Duodenal mucosa (tissue), 2 donors: ENCODE measurements around the gene CDC14A.
A peak's percentile ranks its signal among the peaks of the same experiment; 100 is the strongest.

Source experiments
- H3K27ac ChIP-seq: one replicate; pipeline ENCODE4 v1.7.0; 2013; ENCODE audit warnings: low read depth, low read length
- H3K27me3 ChIP-seq, 2 donors: one replicate each; pipeline ENCODE4 v1.7.0; 2013; ENCODE audit warnings: low read length in 2 of 2, control low read depth in 1 of 2; ENCODE audit not compliant: insufficient read depth in 2 of 2, control insufficient read depth in 1 of 2
- H3K36me3 ChIP-seq, 2 donors: one replicate each; pipeline ENCODE4 v1.7.0; 2013; ENCODE audit warnings: low read length in 2 of 2, control low read depth in 1 of 2; ENCODE audit not compliant: insufficient read depth in 2 of 2, control insufficient read depth in 1 of 2
- H3K4me1 ChIP-seq, 2 donors: one replicate each; pipeline ENCODE4 v1.7.0; 2013; ENCODE audit warnings: low read length in 2 of 2, control low read depth in 1 of 2; ENCODE audit not compliant: insufficient read depth in 2 of 2, control insufficient read depth in 1 of 2
- H3K4me3 ChIP-seq, 2 donors: one replicate each; pipeline ENCODE4 v1.7.0; 2013; ENCODE audit warnings: low read length in 2 of 2, low read depth in 1 of 2
- H3K9ac ChIP-seq, 2 donors: one replicate each; pipeline ENCODE4 v1.7.0; 2013; ENCODE audit warnings: low read length in 2 of 2, low read depth in 1 of 2
- H3K9me3 ChIP-seq, 2 donors: one replicate each; pipeline ENCODE4 v1.7.0; 2013; ENCODE audit warnings: low read length in 2 of 2, control low read depth in 1 of 2; ENCODE audit not compliant: control insufficient read depth in 1 of 2

Gene CDC14A

DNA sequence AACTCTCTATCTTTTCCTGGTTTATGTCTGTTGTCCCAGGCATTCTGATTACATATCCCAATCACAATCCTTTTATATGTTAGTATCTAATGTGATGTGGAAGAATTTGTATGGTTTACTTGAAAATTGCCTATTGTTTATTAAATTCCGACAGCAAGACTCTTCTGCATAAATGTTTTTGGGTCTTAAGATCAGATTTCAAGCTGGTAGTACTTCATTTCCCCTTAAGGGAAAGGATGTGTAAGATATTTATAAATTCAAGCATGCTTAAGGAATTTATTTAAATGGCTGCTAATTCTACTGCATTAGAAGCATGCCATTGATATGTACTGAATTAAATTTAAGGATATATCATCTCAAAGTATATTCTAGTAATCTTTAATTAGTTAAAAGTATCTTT lies 165.2 kb downstream of the CDC14A start:
- Histone ChIP-seq H3K27ac (no peak overlapping the region), H3K36me3 (no peaks in the 10 kb centered on the region), H3K4me1 (no peaks in the 10 kb centered on the region), H3K9me3 (no peaks in the 10 kb centered on the region), H3K9ac (no peak overlapping the region), H3K27me3 (no peaks in the 10 kb centered on the region), H3K4me3 (no peak overlapping the region)

DNA sequence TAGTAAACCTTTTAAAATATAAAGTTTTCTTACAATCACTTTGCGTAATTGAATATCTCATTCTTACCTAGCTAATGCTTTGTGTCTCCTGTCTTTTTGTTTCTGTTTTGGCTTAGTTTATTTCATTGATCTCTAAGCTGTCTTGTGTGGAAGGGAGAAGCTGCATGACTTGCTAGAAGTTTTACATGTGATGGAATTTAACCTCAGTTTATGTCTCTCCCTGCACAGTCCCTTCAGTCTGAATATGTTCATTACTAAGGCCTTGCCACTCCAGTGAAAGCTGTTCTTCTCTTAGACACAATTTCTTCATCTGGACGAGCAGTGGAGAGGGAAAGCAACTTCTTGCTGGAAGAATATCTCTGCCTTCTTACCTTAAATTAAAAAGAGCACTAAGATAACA lies 165.7 kb downstream of the CDC14A start:
- Histone ChIP-seq H3K4me1 (no peaks in the 10 kb centered on the region), H3K9me3 (no peaks in the 10 kb centered on the region), H3K36me3 (no peaks in the 10 kb centered on the region), H3K27me3 (no peaks in the 10 kb centered on the region), H3K9ac (no peak overlapping the region), H3K27ac (no peak overlapping the region), H3K4me3 (no peak overlapping the region)

DNA sequence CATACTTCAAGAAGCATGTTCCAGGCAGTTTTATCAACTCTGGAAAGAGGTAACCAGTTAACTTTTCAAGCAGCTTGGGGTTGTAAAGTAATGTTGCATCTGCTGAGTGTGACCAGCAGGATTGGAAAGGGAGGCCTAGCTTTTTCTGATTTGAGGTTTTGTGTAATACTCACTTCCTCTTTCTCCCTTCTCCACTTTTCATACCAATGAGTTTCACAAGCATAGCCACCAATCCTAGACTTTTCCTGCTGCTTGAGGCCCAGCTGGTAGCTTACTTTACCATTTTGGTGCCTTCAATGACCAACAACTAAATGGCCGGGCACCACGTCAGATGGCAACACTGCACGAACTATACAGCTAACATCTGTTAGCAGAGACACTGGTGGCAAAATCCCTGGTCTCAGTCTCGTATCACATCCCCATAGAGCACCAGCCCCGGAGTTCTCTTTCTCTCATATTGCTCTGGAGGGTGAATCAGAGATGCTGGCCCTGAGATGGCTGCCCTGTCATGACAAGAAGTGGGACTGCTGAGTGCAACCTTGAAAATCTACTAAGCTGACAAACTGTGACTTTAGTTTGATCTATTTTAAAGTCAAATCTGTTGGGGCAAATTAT lies 170.8 kb downstream of the CDC14A start:
- Histone ChIP-seq H3K9me3 (no peaks in the 10 kb centered on the region), H3K27me3 (no peaks in the 10 kb centered on the region), H3K9ac (no peak overlapping the region), H3K4me3 (no peak overlapping the region), H3K27ac (no peak overlapping the region), H3K36me3 (no peaks in the 10 kb centered on the region), H3K4me1 (no peaks in the 10 kb centered on the region)

DNA sequence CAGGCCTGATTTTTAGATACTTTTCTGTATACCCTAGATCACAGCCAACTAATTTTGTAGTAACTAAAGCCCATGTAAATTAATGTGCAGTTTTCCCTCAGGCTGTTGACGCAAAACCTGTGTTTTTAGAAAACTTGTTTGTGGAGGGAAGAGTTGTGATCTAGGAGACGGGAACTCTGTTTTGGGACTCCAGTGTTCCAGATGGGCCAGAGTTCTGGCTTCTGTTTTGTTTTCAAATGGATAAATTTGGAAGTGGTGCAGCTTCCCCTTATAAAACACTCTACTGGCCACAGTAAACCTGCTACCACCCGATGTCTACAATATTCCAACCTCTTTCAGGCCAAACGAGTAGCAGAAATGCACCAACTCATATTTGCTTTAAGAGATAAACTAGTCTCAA lies 172.0 kb downstream of the CDC14A start:
- no peak overlapping the region for H3K9ac ChIP-seq
- no peaks in the 10 kb centered on the region for H3K27me3 ChIP-seq
- no peaks in the 10 kb centered on the region for H3K36me3 ChIP-seq
- H3K9me3 ChIP-seq: no peaks in the 10 kb centered on the region
- H3K27ac ChIP-seq: no peak overlapping the region
- H3K4me3 ChIP-seq: no peak overlapping the region
- H3K4me1 ChIP-seq: no peaks in the 10 kb centered on the region

DNA sequence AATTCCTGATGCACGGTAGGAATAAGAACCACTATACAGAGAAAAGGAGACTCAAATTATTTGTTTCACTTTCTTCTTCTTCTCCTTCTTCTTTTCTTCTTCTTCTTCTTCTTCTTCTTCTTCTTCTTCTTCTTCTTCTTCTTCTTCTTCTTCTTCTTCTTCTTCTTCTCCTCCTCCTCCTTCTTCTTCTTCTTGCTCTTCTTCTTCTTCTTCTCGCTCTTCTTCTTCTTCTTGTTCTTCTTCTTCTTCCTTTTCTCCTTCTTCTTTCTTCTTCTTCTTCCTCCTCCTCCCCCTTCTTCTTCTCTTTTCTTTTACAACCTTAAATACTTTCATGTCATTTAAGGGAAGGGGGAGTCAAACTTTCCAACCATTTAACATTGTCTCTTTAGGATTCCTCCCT lies 174.6 kb downstream of the CDC14A start:
- H3K27ac ChIP-seq: no peak overlapping the region
- no peak overlapping the region for H3K4me3 ChIP-seq
- H3K27me3 ChIP-seq: no peaks in the 10 kb centered on the region
- H3K9me3 ChIP-seq: no peaks in the 10 kb centered on the region
- H3K9ac ChIP-seq: no peak overlapping the region
- no peaks in the 10 kb centered on the region for H3K36me3 ChIP-seq
- peaks cover 0 to 7% of the 10 kb centered on the region in 2 donors for H3K4me1 ChIP-seq

DNA sequence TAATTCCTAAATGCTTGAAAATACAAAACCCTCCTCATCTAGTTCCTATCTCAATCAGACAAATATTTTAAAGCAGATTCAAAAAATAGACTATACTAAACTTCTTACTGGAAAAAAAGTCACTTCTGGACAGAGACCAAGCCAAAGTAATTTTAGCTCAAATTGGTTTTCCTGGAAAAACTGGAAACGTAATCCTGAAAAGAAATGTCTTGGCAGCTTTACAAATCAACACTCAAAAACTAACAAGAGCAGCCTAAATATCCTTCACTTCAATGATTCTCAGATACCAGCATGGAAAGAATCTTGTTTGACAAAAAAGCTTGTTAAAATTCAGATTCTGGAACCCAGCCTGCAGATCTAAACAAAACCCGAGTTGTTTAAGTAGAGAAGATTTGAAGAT lies 176.6 kb downstream of the CDC14A start:
- no peak overlapping the region for H3K4me3 ChIP-seq
- peaks cover 0 to 7% of the 10 kb centered on the region in 2 donors for H3K4me1 ChIP-seq
- no peaks in the 10 kb centered on the region for H3K36me3 ChIP-seq
- H3K27ac ChIP-seq: no peak overlapping the region
- no peak overlapping the region for H3K9ac ChIP-seq
- H3K9me3 ChIP-seq: no peaks in the 10 kb centered on the region
- H3K27me3 ChIP-seq: no peaks in the 10 kb centered on the region

DNA sequence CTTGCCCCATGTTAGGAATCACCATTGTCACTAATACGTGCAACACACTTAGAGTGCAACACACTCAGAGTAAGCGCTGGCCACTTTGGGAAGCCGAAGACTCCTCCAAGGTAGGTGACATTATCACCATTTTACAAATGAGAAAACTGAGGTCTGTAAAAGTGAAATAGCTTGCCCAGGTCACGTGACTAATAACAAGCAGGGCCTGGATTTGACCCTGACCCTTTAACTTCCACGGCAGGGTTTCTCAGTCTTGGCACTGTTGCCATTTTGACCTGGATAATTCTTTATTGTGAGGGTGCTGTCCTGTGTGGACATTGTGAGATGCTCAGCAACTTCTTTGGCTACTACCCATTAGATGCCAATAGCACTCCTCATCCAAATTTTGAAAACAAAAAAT lies 177.8 kb downstream of the CDC14A start:
- H3K27me3 ChIP-seq: peaks cover under 1 to 4% of the 10 kb centered on the region in 2 donors
- no peaks in the 10 kb centered on the region for H3K36me3 ChIP-seq
- H3K4me3 ChIP-seq: no peak overlapping the region
- H3K9ac ChIP-seq: no peak overlapping the region
- no peaks in the 10 kb centered on the region for H3K9me3 ChIP-seq
- peaks cover 0 to 8% of the 10 kb centered on the region in 2 donors for H3K4me1 ChIP-seq
- no peak overlapping the region for H3K27ac ChIP-seq

DNA sequence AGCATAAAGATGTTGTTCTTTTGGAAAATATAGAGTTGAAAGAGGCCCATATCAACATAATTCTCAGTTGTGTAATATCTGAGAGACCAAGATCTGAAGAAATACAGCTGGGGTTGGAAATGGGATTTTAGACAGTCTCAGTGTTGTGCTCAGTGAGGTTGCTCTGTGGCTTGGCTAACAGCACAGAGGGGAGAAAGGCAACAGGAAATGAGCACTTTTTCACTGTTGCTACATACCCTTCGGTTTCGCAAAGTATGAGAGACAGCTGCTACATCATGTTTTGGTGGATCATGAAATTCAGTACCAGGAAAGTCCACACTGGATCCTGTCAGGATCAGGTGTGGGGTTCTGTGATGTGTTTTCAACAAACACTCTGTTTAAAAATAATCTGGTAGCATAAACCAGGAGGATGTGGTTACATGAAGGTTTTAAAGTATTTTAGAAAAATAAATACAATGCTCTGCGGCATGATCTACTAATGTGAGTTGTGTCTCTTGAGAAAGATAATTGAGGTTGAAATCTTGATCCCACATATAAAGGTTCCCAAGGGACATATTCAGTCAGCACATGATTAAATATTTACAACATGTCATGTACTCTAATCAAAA lies 178.7 kb downstream of the CDC14A start:
- no peaks in the 10 kb centered on the region for H3K36me3 ChIP-seq
- peak overlapping the region; percentile 17 for H3K27ac ChIP-seq
- peaks cover 2 to 4% of the 10 kb centered on the region in 2 donors for H3K27me3 ChIP-seq
- peaks cover 0 to 14% of the 10 kb centered on the region in 2 donors for H3K4me1 ChIP-seq
- no peak overlapping the region for H3K9ac ChIP-seq
- no peak overlapping the region for H3K4me3 ChIP-seq
- H3K9me3 ChIP-seq: no peaks in the 10 kb centered on the region

DNA sequence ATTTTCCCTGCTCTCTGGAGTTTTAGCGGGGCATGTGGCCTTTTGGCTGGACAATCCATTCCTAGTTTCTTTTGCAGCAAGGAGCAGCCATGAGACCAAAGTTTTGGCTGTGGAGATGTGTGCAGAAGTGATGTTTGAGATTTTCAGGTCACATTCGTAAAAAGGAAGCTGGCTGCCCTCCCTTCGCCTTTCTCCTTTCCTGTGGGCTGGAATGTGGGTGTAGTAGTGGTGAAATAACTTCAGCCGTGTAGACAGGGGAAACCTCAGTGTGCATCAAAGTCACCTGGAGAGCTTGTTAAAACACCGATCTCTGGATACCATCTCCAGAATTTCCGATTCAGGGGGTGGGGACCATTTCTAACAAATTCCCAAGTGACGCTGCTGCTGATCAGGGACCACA lies 180.3 kb downstream of the CDC14A start:
- no peaks in the 10 kb centered on the region for H3K9me3 ChIP-seq
- H3K9ac ChIP-seq: no peak overlapping the region
- H3K27ac ChIP-seq: no peak overlapping the region
- peaks cover 2 to 6% of the 10 kb centered on the region in 2 donors for H3K27me3 ChIP-seq
- no peak overlapping the region for H3K4me3 ChIP-seq
- no peaks in the 10 kb centered on the region for H3K36me3 ChIP-seq
- H3K4me1 ChIP-seq: peaks cover 0 to 14% of the 10 kb centered on the region in 2 donors

DNA sequence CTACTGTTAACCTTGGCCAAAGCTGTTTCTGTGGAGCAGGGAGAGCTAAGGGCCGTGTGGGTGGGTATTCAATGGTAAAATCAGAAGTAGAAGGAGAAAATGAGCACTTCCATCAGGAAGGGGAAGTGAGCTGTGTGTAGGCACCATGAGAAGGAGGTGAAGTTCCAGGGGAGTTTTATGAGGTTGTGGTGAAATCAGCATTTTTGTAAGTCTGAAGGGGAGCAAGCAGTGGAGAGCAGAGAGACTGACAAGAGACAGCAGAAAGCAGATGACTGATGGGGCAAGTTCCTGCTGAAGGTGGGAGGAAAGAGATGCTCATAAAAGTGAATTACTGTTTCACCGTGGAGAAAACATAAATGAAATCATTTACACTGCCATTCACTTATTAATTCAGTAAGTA lies 183.0 kb downstream of the CDC14A start:
- Histone ChIP-seq H3K27ac (no peak overlapping the region), H3K9me3 (no peaks in the 10 kb centered on the region), H3K27me3 (peaks cover 21 to 23% of the 10 kb centered on the region in 2 donors), H3K9ac (no peak overlapping the region), H3K4me3 (no peak overlapping the region), H3K36me3 (no peaks in the 10 kb centered on the region), H3K4me1 (peaks cover 7 to 23% of the 10 kb centered on the region in 2 donors)
